Measurements from ENCODE around the gene ATG7. TPM values are rescaled to one million over a fixed set of nuclear protein-coding genes. Genes with fewer than 3 reads are reported as not detected.
"Not testable (repeated sequence)": the region's sequence is repeated elsewhere in the genome, so short reads cannot be mapped to it uniquely, and the experiment has no call there.

The ATG7 gene
- total RNA-seq, 1 donor = 131 TPM

DNA sequence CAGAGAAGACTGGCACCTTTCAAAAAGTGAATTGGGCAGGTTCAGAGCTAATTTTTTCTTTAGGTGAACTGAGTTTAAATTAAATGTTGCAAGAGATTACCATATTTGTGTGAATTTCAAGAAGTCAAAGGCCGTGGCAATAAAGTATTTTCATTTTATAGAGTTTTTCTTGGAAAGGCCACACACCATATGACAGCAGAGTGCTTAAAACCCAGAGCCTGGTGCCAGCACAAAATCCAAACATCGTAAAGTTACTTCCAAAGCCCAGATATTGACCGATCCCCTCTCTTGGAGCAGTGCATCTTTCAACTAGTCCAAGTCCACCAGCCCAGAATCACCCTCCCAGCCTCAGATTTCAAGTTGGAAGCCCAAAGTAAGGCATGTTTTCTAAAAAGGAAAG is 207.0 kb downstream of the ATG7 start:
- DNase-seq (ENCODE audit: low read depth) = peak; percentile 48
- H3K4me3 ChIP-seq (ENCODE audit: low read depth, low read length) = no peak overlapping the region
- TF ChIP-seq, protein P1, sequence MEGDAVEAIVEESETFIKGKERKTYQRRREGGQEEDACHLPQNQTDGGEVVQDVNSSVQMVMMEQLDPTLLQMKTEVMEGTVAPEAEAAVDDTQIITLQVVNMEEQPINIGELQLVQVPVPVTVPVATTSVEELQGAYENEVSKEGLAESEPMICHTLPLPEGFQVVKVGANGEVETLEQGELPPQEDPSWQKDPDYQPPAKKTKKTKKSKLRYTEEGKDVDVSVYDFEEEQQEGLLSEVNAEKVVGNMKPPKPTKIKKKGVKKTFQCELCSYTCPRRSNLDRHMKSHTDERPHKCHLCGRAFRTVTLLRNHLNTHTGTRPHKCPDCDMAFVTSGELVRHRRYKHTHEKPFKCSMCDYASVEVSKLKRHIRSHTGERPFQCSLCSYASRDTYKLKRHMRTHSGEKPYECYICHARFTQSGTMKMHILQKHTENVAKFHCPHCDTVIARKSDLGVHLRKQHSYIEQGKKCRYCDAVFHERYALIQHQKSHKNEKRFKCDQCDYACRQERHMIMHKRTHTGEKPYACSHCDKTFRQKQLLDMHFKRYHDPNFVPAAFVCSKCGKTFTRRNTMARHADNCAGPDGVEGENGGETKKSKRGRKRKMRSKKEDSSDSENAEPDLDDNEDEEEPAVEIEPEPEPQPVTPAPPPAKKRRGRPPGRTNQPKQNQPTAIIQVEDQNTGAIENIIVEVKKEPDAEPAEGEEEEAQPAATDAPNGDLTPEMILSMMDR (IDR thresholded peaks at IDR 0.05; ENCODE audit: insufficient read depth, low read depth, low read length) = no peak

GRCh38 chr3:11480663-11481298 is 208.6 kb downstream of the ATG7 start:
- TF ChIP-seq, protein P1 (IDR thresholded peaks at IDR 0.05; ENCODE audit: insufficient read depth, low read depth, low read length) = no peak
- peak; percentile 97 for DNase-seq (ENCODE audit: low read depth)
- no peak overlapping the region for H3K4me3 ChIP-seq (ENCODE audit: low read depth, low read length)

- TF ChIP-seq, protein P1 (IDR thresholded peaks at IDR 0.05; ENCODE audit: insufficient read depth, low read depth, low read length) = no peak
- no peak overlapping the region for H3K4me3 ChIP-seq (ENCODE audit: low read depth, low read length)
- DNase-seq (ENCODE audit: low read depth) = no peak
Measured at GRCh38 chr3:11481556-11481955, 209.4 kb downstream of the ATG7 start.

DNA sequence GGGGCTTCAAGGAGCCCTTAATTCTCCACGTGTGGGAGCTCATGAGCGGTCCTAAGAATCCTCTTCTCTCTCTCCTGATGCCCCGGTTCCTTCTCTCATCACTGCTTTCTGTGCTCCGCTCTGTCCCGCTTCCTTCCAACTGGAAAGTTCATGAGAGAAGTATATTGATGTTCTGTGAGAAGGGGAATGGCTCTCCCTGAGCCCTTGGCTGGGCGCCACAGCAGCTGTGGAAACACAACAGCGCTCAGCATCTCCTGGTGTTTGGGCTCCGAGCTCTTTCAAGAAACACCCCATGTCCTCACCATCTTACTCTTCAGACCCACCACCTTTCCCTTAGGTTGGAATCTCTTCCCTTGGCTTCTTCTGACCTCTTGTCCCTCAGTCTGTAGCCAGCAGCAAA is 209.8 kb downstream of the ATG7 start:
- H3K4me3 ChIP-seq (ENCODE audit: low read depth, low read length) = no peak overlapping the region
- DNase-seq (ENCODE audit: low read depth) = peak; percentile 54
- TF ChIP-seq, protein P1 (IDR thresholded peaks at IDR 0.05; ENCODE audit: insufficient read depth, low read depth, low read length) = no peak

GRCh38 chr3:11488356-11488755 is 216.2 kb downstream of the ATG7 start:
- not testable (repeated sequence) for DNase-seq (ENCODE audit: low read depth); H3K4me3 ChIP-seq (ENCODE audit: low read depth, low read length)

DNA sequence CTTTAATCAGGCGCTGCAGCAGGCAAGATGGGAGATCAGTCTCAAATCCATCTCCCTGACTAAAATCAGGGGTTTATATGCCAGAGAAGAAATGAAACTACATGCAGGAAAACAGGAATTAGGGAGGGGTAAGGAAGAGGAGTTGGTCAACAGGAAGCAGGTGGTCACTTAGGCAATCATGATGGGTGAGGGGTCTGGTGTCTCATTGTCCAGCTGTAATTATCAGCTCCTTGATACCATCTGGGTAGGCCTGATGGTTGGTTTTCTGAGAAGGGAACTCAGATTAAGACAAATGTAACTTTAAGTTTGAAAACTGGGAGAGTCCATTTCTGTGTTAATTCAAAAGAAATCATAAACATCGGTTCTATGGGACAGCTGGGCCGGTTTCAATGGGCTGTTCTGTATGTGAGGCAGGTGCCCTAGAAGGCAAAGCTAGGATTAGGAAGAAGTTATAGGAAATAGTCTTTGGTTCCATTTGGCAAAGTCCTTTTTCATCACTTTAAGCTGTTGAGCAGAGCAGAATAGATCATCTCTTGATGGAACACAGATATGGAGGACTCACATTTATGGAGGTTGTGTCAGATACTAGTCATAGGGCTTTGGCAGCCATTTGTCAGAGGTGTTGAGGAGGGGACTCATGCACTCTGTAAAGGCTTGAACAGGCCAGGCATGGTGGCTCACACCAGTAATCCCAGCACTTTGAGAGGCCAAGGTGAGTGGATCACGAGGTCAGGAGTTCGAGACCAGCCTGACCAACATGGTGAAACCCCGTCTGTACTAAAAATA is 222.1 kb downstream of the ATG7 start:
- TF ChIP-seq, protein P1 (IDR thresholded peaks at IDR 0.05; ENCODE audit: insufficient read depth, low read depth, low read length) = no peak
- H3K4me3 ChIP-seq (ENCODE audit: low read depth, low read length) = no peak overlapping the region
- DNase-seq (ENCODE audit: low read depth) = no peak

DNA sequence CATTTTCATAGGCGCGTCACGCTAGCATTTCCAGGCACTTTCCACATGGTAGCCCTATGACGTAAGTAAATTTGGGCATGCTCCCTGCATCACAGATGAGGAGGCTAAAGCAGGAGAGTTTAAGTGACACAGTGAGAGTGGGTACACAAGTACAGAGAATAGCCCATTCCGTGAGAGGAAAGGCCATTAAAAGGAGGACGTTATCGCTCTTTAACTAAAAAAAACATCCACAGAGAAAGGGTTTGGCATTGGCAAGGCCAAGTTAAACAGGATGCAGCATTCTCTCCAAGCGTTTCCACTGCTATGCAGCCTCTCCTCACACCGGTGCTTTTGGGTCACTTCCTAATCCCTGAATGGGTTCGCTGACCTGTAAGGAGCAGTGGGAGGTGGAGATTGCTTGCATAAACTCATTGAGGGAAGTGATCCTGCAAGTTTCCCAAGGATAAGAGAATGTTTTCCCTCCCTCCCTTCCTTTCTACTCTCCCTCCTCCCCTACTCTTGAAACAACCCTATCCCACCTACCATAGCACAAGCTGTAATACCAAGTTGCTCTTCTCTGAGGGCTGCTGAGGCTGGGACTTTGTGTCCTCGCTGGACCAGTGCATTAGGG is 223.9 kb downstream of the ATG7 start:
- TF ChIP-seq, protein P1 (IDR thresholded peaks at IDR 0.05; ENCODE audit: insufficient read depth, low read depth, low read length) = no peak
- no peak overlapping the region for H3K4me3 ChIP-seq (ENCODE audit: low read depth, low read length)

More for the DNA sequence above, 223.9 kb downstream of the ATG7 start:
- DNase-seq (ENCODE audit: low read depth) = no peak

Data from fibroblast of villous mesenchyme (primary cell).